PC-9 (cell line): ENCODE measurements around the gene KLK7.

Source experiments
- EZH2 ChIP-seq: fragments of 200-600 bp; sonication (generic); IDR thresholded peaks from 2 replicates; pipeline ENCODE4 v1.8.0; 2017; ENCODE audit warnings: antibody characterized with exemption, low read depth
- TF ChIP-seq, protein P1 (sequence below): fragments of 200-600 bp; sonication (generic); conservative IDR thresholded peaks from 2 replicates; pipeline ENCODE4 v1.6.1; 2017; ENCODE audit warnings: mixed run types, antibody characterized with exemption, mild to moderate bottlenecking, moderate library complexity

DNA sequence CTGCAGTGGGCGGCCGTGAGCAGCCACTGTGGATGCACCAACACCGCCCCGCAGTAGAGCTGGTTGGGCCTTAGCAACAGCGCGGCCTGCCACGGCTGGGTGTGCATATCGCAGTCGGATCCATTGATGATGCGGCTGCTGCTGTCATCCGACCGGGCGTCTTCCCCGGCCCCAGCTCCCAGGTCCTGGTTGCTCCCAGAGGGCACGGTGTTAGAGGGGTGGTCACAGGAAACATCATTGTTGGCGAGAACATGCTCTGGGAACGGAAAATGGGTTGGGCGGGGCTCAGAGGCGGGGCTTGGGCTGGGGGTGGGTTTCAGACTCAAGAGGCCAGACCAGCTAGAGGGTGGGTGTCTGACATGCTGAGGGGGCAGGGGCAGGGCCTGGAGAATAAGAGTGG, 33.9 kb downstream of the KLK7 start:
- TF ChIP-seq, protein P1, sequence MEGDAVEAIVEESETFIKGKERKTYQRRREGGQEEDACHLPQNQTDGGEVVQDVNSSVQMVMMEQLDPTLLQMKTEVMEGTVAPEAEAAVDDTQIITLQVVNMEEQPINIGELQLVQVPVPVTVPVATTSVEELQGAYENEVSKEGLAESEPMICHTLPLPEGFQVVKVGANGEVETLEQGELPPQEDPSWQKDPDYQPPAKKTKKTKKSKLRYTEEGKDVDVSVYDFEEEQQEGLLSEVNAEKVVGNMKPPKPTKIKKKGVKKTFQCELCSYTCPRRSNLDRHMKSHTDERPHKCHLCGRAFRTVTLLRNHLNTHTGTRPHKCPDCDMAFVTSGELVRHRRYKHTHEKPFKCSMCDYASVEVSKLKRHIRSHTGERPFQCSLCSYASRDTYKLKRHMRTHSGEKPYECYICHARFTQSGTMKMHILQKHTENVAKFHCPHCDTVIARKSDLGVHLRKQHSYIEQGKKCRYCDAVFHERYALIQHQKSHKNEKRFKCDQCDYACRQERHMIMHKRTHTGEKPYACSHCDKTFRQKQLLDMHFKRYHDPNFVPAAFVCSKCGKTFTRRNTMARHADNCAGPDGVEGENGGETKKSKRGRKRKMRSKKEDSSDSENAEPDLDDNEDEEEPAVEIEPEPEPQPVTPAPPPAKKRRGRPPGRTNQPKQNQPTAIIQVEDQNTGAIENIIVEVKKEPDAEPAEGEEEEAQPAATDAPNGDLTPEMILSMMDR: no peak
- no peak for TF ChIP-seq EZH2
